ENCODE results near the gene HLTF.
A peak's percentile ranks its signal among the peaks of the same experiment; 100 is the strongest.

Gene HLTF

GRCh38 chr3:149087208-149087607 lies 875 bp upstream of the HLTF start:
- peak in 1 of 56 donors; percentile 3 for DNase-seq

DNA sequence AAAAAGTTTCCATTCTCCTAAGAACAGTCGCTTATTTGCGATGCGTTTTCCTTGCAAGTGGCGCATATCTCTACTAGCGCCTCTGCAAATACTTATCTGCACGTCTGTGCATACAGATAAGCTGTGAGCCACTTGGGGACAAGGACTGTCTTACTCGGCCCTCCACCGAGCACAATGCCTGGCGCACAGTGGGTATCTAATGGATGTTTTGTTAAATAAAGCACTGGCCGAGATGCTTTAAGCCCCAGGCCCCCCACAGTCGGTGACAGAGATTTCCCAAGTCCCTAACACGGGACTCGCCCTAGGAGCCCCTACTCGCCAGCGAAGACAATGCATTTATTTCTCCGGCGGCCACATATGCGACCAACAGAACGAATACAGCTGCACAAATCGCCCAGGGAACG lies 503 bp downstream of the HLTF start:
- peak in 15 of 56 donors; percentile 30 to 77 (median 48) for DNase-seq

DNA sequence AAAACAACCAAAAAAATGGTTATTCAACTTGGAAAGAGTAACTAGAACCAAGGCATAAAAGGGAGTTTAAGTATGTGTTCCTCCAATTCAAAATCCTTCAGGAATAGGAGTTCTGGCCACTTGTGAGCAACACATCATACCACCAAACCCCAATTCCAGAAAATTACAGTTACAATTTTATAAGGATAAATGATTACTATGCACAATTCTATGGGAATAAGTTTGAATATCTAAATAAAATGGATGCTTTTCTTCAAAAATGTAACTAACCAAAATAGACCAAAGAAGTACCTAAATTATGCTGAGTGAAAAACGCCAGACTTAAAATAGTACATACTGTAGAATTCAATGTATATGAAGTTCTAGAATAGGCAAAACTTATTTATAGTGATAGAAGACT lies 4.6 kb downstream of the HLTF start:
- no peak for DNase-seq

DNA sequence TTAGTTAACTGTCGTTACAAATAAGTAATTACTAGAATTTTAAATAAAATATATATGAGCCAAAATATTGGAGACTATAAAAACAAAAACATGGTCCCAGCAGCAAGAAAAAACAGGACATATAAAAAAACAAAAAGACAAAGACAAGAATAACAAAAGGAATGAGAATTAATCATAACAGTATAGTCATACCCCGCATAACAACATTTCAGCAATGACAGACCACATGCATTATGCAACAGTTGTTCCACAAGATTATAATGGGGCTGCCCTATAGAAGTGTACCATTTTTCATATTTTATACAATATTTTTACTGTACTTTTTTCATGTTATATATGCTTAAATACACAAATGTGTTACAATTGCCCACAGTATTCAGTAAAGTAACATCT lies 5.6 kb downstream of the HLTF start:
- DNase-seq: no peak

GRCh38 chr3:149080011-149080698 lies 6.2 kb downstream of the HLTF start:
- no peak for DNase-seq

DNA sequence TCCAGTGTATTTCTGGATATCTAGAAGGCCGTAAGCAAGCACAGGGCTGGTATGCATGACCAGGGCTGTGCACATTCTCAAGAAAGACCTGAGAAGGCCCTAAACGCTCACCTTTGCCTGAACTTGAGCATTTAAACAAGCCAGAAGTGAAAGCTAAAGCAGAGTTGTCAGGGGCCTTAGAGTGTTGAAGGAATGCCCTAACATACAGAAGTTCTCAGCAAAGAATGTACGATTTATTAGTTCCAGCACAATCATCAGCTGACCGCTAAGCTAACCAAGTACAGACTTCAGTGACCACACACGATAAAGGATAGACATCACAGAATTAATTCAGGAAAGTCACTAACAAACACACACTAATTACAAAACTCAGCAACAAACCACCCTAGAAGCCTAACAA lies 8.7 kb downstream of the HLTF start:
- no peak for DNase-seq

DNA sequence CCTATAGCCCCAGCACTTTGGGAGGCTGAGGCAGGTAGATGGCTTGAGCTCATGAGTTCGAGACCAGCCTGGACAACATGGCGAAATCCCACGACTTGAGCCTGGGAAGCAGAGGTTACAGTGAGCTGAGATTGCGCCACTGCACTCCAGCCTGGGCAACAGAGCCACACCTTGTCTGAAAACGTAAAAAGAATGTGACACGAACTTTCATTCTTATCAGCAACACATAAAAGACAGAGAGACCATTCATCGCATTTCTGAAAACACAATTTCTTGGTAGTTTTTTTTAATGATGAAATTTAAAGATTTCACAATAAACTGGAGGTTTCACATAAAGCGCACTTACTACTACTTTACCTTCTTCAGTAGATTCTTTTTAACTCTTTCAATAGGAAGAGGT lies 18.4 kb downstream of the HLTF start:
- DNase-seq: no peak

- DNase-seq: no peak
Observed at GRCh38 chr3:149061776-149062175, 24.6 kb downstream of the HLTF start.

DNA sequence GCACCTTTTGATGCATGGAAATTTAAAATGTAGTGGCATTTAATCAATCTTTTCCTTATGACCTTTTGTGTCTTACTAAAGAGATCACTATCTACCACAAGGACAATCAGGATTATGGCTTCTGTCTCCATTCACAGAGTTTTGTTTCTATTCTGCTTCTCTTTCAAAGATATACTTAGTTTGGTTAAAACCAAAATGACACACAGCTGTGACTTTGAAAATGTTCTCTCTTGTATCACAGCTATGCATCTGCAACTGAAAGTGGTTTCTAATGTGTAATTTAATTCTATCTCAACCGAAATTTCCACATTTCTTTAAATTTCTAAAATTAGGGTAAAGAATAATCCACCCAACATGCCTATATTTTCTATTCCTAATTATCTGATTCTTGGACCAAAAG lies 27.7 kb downstream of the HLTF start:
- DNase-seq: no peak

GRCh38 chr3:149058198-149058597 lies 28.1 kb downstream of the HLTF start:
- no peak for DNase-seq

DNA sequence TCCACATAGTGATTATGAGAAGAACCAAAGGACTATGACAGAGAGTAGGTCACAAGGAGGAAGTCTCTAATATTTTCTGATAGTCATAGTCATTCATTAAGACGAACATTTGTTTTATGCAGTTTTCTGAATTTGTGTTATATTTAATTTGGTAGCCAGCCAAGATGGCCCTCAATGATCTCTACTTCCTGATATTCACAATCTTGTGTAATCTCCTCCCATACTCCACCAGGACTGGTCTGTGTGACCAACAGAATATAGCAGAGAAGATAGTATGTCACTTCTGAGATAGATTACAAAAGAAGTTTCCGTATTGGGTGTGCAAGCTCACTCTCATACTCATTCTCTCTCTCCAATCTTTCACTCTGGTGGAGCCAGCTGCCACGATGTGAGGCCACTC lies 30.8 kb downstream of the HLTF start:
- no peak for DNase-seq

DNA sequence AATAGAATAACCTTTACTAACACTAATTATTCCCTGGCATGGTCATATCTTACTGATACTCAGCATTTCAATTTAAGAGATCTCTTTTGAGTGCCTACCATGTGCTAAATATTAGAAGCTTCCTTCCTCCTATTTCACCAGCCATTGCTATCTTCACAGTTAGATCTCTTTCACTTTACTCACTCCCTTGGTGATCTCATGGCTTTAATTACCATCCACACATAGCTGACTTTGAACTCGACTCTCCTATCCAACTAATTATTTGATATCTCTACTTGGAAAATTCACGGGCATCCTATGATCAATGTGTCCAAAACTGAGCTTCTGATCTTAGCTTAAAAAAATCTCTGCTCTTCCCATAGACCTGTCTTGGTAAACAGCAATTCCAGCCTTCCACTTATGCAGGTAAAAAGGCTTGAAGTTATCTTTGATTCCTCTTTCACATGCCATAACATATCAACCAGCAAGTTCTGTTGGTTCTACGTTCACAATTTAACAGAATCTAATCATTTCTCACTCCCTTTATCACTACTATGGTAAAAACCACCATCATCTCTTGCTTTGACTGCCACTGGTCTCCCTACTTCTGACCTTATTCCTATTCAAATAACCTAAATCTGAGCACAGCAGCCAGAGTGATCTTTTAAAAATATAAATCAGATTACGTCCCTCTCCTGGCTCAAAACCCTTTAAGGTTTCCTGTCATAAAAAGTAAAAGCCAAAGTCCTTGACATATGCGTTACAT lies 41.8 kb downstream of the HLTF start:
- DNase-seq: no peak

- no peak for DNase-seq
Observed at GRCh38 chr3:149042789-149043386, 43.4 kb downstream of the HLTF start.

DNA sequence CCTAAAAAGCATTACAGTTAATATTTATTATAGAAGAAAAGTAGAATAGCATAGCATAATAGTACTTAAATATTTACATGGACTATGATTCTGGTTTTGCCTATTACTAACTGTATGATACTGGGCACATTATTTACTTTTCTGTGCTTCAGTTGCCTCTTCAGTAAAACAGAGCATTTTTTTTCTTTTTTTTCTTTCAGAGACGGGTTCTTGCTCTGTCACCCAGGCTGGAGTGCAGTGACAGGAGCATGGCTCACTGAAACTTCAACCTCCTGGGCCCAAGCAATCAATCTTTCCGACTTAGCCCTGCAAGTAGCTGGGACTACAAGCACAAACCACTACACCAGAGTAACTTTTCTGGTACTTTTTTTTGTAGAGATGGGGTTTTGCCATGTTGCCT lies 48.0 kb downstream of the HLTF start:
- no peak for DNase-seq

- no peak for DNase-seq
Observed at GRCh38 chr3:149037684-149038083, 48.6 kb downstream of the HLTF start.

DNA sequence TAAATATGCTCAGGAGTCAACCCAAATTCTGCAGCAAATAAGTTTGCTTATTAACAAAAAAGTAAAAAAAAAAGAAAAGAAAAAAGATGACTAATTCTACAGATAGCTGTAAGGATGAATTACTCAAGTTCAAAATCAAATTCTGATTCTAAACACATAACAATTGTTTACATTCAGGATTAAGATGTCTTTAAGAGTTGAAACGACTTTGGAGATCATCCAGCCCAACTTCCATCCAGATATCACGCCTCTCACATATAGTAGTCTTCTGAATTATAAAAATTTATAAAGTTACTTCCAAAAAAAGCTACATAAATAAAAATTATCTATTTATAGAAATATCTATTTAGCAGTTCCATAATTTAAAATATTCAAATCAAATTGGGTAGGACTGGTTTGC lies 55.2 kb downstream of the HLTF start:
- no peak for DNase-seq

DNA sequence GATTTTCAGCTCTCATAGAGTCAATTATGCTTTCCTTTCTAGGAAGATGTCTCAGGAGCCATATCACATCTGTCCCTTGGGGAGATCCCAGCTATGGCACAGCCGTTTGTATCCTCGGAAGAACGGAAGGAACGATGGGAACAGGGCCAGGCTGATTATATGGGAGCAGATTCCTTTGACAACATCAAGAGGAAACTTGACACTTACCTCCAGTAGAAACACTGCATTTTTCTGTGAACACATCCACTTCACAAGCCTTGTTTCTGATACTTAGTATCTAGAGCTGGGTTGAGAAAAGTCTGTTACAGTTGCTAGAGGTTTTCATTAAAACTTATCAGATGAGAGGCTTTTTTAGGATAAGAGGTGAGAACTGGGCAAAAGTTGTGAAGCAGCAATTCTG lies 59.6 kb downstream of the HLTF start:
- DNase-seq: no peak

- no peak for DNase-seq
Observed at GRCh38 chr3:149023951-149024350, 62.4 kb downstream of the HLTF start.

DNA sequence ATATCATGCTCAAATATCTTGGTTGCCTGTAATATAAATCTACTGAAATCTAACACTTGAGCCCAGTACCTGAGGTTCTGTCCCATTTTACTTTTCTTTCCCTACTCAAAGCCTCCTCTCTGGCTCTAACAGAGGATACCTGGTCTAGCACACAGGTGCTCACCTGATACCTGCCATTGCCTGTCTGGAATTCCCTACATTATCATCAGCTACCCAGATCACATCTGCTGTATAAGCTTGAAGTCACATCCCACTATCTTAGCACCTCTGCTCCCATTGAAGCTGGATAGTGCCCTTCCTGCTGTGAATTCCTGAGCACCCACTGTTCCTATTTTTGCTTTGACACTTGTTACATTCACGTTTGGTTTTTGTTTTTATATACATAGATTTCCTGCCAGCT lies 64.5 kb downstream of the HLTF start:
- DNase-seq: no peak

DNA sequence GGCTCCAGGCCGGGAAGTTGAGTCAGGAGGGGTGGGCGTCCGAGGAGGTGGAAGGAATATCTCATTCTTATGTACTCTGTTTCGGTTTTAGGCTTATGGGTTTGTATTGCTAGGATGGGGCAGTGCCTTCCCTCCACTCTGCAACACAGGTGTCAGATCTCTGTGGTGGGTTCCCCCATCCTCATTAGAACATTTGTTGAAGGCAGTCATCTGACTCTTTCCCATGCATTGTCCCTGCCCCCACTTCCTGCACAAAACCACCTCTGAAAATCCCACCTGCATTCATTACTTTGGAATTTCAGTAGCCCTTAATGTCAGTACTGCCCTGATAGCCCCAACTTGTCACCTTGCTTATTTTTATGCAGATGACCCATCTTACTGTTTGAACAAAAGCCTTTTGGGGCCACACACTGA lies 65.5 kb downstream of the HLTF start:
- no peak for DNase-seq

- DNase-seq: peak in 16 of 56 donors; percentile 1 to 44 (median 18)
Observed at GRCh38 chr3:149020196-149020838, 66.0 kb downstream of the HLTF start.

DNA sequence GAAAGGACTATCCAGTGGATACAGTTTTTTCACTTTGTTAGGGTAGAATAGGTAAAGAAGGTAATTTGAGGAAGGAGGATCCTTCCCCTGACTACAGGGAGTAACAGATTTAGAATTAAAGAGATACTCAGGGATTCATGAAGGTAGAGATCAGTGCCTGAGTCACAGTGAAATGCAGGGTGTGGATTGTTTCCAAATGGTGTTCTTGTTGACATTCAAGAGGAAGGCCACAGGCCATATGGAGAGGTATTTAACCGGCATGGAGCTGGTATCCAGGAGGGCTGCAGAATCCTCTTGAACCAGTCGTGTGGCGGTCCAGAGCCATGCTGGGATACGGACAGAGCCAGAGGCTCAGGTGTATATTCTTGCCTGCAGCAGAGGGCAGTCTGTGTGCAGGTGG lies 66.8 kb downstream of the HLTF start:
- no peak for DNase-seq
